Type B pancreatic cell (in vitro differentiated cells): Measurements from ENCODE around the gene BRAF. TPM values are rescaled to one million over a fixed set of nuclear protein-coding genes. Genes with fewer than 3 reads are reported as not detected.

Experiments
- DNase-seq: peaks from one replicate; pipeline ENCODE4 v3.0.0; 2021; ENCODE audit warnings: mixed read lengths; ENCODE audit not compliant: unreplicated experiment; ENCODE audit errors: extremely low spot score
- H3K27ac Mint-ChIP-seq: 2 replicates; pipeline ENCODE4 v1.8.0; 2021; ENCODE audit warnings: mild to moderate bottlenecking, mixed read lengths
- H3K27me3 Mint-ChIP-seq: 2 replicates; pipeline ENCODE4 v1.8.0; 2021; ENCODE audit warnings: mixed read lengths
- H3K36me3 Mint-ChIP-seq: 2 replicates; pipeline ENCODE4 v1.8.0; 2021; ENCODE audit warnings: mixed read lengths
- H3K4me1 Mint-ChIP-seq: one replicate; pipeline ENCODE4 v1.8.0; 2021; ENCODE audit warnings: mixed read lengths; ENCODE audit not compliant: unreplicated experiment
- H3K4me3 Mint-ChIP-seq: 2 replicates; pipeline ENCODE4 v1.8.0; 2021; ENCODE audit warnings: mild to moderate bottlenecking, mixed read lengths
- H3K9me3 Mint-ChIP-seq: 2 replicates; pipeline ENCODE4 v1.8.0; 2021; ENCODE audit warnings: mixed read lengths
- total RNA-seq: library from RNA; stranded (reverse); gene quantifications from 2 replicates; pipeline ENCODE4 v1.2.1, GENCODE V29; 2021; ENCODE audit warnings: low replicate concordance
- TF ChIP-seq, protein P1 (sequence below): fragments of 200-600 bp; sonication (generic); conservative IDR thresholded peaks from 2 replicates; pipeline ENCODE4 v1.5.0; 2021; ENCODE audit warnings: antibody characterized with exemption, mild to moderate bottlenecking

BRAF gene
- total RNA-seq, 1 donor from 2014 or later = 34.4 TPM

DNA sequence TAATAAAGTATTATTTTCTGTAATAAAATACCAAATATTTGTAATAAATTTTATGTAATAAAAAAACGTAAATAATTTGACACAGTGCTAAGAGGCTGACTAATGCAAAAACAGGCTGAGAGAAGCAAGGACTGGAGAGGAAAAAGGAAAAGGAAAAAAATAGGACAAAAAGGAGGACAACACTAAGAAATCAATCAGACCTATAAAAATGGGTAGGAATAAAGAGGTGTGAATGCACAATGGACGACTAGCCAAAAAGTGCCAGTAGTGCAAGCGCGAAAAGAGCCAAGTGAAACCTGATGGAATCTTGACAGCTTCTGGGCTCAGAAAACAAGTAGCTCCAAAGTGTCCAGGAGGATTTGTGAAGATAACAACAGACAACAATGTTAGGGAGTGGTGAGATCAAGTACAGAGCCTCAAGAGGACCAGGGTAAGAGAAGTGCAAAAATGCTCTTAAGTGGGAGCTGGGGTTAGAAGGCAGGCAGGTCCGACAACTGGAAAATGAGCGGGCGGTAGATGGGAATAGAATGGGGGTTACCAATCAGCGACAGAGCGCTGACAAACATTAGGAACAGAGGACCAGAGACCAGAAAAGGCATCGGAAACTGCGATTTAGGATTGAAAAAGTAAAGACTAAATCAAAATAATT, 1.2 kb downstream of the BRAF start:
- Mint-ChIP-seq H3K4me3 (no peak overlapping the region), H3K27ac (no peak overlapping the region), H3K36me3 (no peaks in the 10 kb centered on the region), H3K4me1 (peaks cover 3% of the 10 kb centered on the region), H3K9me3 (no peaks in the 10 kb centered on the region), H3K27me3 (peaks cover 3% of the 10 kb centered on the region)
- TF ChIP-seq, protein P1, sequence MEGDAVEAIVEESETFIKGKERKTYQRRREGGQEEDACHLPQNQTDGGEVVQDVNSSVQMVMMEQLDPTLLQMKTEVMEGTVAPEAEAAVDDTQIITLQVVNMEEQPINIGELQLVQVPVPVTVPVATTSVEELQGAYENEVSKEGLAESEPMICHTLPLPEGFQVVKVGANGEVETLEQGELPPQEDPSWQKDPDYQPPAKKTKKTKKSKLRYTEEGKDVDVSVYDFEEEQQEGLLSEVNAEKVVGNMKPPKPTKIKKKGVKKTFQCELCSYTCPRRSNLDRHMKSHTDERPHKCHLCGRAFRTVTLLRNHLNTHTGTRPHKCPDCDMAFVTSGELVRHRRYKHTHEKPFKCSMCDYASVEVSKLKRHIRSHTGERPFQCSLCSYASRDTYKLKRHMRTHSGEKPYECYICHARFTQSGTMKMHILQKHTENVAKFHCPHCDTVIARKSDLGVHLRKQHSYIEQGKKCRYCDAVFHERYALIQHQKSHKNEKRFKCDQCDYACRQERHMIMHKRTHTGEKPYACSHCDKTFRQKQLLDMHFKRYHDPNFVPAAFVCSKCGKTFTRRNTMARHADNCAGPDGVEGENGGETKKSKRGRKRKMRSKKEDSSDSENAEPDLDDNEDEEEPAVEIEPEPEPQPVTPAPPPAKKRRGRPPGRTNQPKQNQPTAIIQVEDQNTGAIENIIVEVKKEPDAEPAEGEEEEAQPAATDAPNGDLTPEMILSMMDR = no peak
- no peak for DNase-seq

DNA sequence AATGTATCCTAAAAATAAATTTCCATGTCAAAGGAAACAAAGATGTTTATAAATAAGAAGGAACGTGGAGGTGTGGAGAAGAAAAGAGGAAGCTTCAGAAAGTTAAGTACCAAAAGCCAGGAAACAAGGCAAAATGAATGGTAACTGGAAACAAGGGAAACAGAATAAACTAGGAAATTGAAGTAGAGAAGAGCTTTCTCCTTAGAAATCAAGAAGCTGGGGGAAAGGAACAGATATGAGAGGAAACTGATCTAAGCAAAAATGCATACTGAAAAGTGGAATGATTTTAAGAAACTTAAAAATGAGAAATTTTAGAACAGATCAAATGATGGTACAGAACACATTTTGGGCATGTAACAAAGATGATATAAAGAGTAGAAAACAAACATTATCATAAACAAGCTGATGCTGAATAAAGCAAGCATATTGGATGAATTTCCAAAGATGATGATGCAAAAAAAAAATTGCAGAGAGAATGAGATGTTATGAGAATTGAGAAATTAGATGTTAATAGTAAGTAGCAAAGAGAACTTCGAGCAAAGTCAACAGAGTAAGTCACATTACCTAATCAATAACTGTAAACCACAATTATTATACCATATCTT, 1.9 kb downstream of the BRAF start:
- H3K36me3 Mint-ChIP-seq = peaks cover 3% of the 10 kb centered on the region
- no peak overlapping the region for H3K27ac Mint-ChIP-seq
- DNase-seq = no peak
- H3K9me3 Mint-ChIP-seq = no peaks in the 10 kb centered on the region
- peaks cover 3% of the 10 kb centered on the region for H3K4me1 Mint-ChIP-seq
- TF ChIP-seq, protein P1 = no peak
- peaks cover 3% of the 10 kb centered on the region for H3K27me3 Mint-ChIP-seq
- no peak overlapping the region for H3K4me3 Mint-ChIP-seq

DNA sequence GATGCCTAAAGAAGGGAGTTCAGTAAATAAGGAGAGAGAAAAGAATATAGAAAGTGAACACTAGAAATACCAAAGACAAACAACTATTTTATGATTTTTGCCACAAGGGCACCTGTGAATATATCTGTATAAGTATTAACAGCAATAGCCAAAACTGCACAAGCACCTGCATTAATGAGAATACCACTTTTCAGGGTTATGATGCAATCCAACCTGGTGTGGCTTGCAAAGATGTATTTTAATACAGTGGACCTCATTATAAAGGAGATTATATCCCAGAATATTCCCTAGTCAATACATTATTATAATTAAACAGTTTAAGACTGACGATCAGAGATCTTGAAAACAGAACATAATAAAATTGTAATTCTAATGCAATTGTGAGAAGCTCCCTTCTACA, 4.0 kb downstream of the BRAF start:
- no peak overlapping the region for H3K4me3 Mint-ChIP-seq
- H3K27ac Mint-ChIP-seq = no peak overlapping the region
- H3K27me3 Mint-ChIP-seq = peaks cover 3% of the 10 kb centered on the region
- H3K4me1 Mint-ChIP-seq = peaks cover 3% of the 10 kb centered on the region
- no peak for DNase-seq
- peaks cover 11% of the 10 kb centered on the region for H3K36me3 Mint-ChIP-seq
- TF ChIP-seq, protein P1 = no peak
- H3K9me3 Mint-ChIP-seq = no peaks in the 10 kb centered on the region

DNA sequence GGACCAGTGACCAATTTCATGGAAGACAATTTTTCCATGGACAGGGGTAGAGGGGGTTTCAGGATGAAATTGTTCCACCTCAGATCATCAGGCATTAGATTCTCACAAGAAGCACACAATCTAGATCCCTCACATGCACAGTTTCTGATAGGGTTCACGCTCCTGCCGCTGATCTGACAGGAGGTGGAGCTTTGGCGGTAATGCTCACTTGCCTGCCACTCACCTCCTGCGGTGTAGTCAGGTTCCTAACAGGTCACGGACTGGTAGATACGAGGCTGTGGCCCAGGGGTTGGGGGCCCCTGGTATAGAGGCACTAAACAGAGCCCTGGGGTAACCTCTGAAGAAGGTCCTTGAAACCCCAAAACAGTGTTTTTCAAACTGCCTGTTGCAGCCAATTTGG, 6.5 kb downstream of the BRAF start:
- peaks cover 8% of the 10 kb centered on the region for H3K4me1 Mint-ChIP-seq
- H3K27ac Mint-ChIP-seq = no peak overlapping the region
- TF ChIP-seq, protein P1 = no peak
- H3K9me3 Mint-ChIP-seq = no peaks in the 10 kb centered on the region
- DNase-seq = no peak
- H3K4me3 Mint-ChIP-seq = no peak overlapping the region
- no peaks in the 10 kb centered on the region for H3K27me3 Mint-ChIP-seq
- H3K36me3 Mint-ChIP-seq = peaks cover 16% of the 10 kb centered on the region

DNA sequence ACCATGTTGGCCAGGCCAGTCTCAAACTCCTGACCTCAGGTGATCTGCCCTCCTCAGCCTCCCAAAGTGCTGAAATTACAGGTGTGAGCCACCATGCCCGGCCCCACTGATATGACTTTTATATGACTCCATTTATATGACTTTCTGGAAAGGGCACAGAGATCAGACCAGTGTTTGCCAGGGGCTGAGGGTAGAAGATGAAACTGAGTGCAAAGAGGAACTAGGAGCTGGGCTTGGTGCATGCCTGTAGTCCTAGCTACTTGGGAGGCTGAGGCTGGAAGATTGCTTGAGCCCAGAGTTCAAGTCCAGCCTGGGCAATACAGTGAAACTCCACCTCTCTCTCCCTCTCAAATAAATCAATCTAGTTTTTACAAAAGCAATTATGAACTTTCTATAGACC, 7.5 kb downstream of the BRAF start:
- Mint-ChIP-seq H3K36me3 (peaks cover 20% of the 10 kb centered on the region), H3K27me3 (no peaks in the 10 kb centered on the region), H3K4me1 (peaks cover 17% of the 10 kb centered on the region), H3K27ac (no peak overlapping the region), H3K4me3 (no peak overlapping the region), H3K9me3 (peaks cover 4% of the 10 kb centered on the region)
- no peak for DNase-seq
- TF ChIP-seq, protein P1 = no peak
